SK-N-SH (cell line): Measurements from ENCODE around the gene PTPRD. TPM values are rescaled to one million over a fixed set of nuclear protein-coding genes. Genes with fewer than 3 reads are reported as not detected.

Experiments
- CTCF ChIA-PET: fragments of 300-600, 350-600 bp; formaldehyde crosslinking; extraction: SDS; loops from one replicate; lab custom pipeline; 2021; lab: Yijun Ruan, JAX
- POLR2A ChIA-PET: fragments of 350-600 bp; sonication (Branson Sonifier 250); formaldehyde crosslinking; extraction: SDS; loops from one replicate; lab custom pipeline; 2020; ENCODE audit warnings: antibody characterized with exemption, inconsistent platforms; lab: Yijun Ruan, JAX
- DNase-seq: peaks from one replicate; pipeline ENCODE4 v3.0.0; 2012
- H2AFZ ChIP-seq: fragments of 200-600 bp; sonication (generic); 2 replicates; pipeline ENCODE4 v1.8.1; 2016; ENCODE audit warnings: antibody characterized with exemption, mild to moderate bottlenecking, low read depth
- H3F3A ChIP-seq: fragments of 200-600 bp; sonication (generic); replicated peaks from 2 replicates; pipeline ENCODE3; 2016; ENCODE audit warnings: antibody characterized with exemption, mild to moderate bottlenecking; ENCODE audit not compliant: insufficient read depth
- H3K27ac ChIP-seq, 2 experiments: fragments of 200-500 bp in 1 of 2; fragments of 200-600 bp in 1 of 2; sonication (Bioruptor generic) in 1 of 2; sonication (generic), shearing (Covaris generic) in 1 of 2; 2 replicates each; pipeline versions ENCODE4 v1.5.1 to v1.6.1; 2014 to 2016; ENCODE audit warnings: low read depth in 2 of 2, inconsistent platforms in 1 of 2, low read length in 1 of 2, mild to moderate bottlenecking in 1 of 2, mixed read lengths in 1 of 2
- H3K27me3 ChIP-seq: fragments of 200-600 bp; sonication (generic), shearing (Covaris generic); 2 replicates; pipeline ENCODE4 v1.6.1; 2016; ENCODE audit warnings: mixed run types; ENCODE audit not compliant: insufficient read depth
- H3K36me3 ChIP-seq, 2 experiments: fragments of 200-500 bp in 1 of 2; fragments of 200-600 bp in 1 of 2; sonication (Bioruptor generic) in 1 of 2; sonication (generic) in 1 of 2; replicated peaks in 1 of 2; 2 replicates each; pipeline versions ENCODE3 to v1.5.1; 2014 to 2016; ENCODE audit warnings: low read length in 1 of 2, mild to moderate bottlenecking in 1 of 2; ENCODE audit not compliant: insufficient read depth in 2 of 2, control insufficient read depth in 1 of 2
- H3K4me1 ChIP-seq, 2 experiments: fragments of 200-500 bp in 1 of 2; fragments of 200-600 bp in 1 of 2; sonication (Bioruptor generic) in 1 of 2; sonication (generic), shearing (Covaris generic) in 1 of 2; 2 replicates each; pipeline versions ENCODE4 v1.5.1 to v1.6.1; 2014 to 2016; ENCODE audit warnings: low read depth in 1 of 2, low read length in 1 of 2, mixed run types in 1 of 2; ENCODE audit not compliant: insufficient read depth in 2 of 2, control insufficient read depth in 1 of 2
- H3K4me2 ChIP-seq: fragments of 200-600 bp; sonication (generic), shearing (Covaris generic); 2 replicates; pipeline ENCODE4 v1.6.1; 2017; ENCODE audit warnings: mixed run types
- H3K4me3 ChIP-seq, 2 experiments: fragments of 200-500 bp in 1 of 2; fragments of 200-600 bp in 1 of 2; sonication (Bioruptor generic) in 1 of 2; sonication (generic), shearing (Covaris generic) in 1 of 2; 2 replicates each; pipeline versions ENCODE4 v1.5.1 to v1.8.1; 2014 to 2016; ENCODE audit warnings: low read depth in 2 of 2, inconsistent platforms in 1 of 2, low read length in 1 of 2, mild to moderate bottlenecking in 1 of 2, mixed read lengths in 1 of 2, moderate library complexity in 1 of 2
- H3K79me2 ChIP-seq: fragments of 200-600 bp; sonication (generic); 2 replicates; pipeline ENCODE4 v1.8.1; 2017; ENCODE audit warnings: mild to moderate bottlenecking; ENCODE audit not compliant: insufficient read depth
- H3K9ac ChIP-seq: fragments of 200-600 bp; sonication (generic); 2 replicates; pipeline ENCODE4 v1.6.1; 2017; ENCODE audit warnings: mixed run types
- H3K9me2 ChIP-seq: fragments of 200-600 bp; sonication (generic); 2 replicates; pipeline ENCODE4 v1.6.1; 2017; ENCODE audit warnings: mixed run types
- H3K9me3 ChIP-seq: fragments of 200-600 bp; sonication (generic); 2 replicates; pipeline ENCODE4 v1.6.1; 2017; ENCODE audit warnings: mixed run types, mild to moderate bottlenecking, moderate library complexity
- H4K20me1 ChIP-seq: fragments of 200-600 bp; sonication (generic); 2 replicates; pipeline ENCODE4 v1.6.1; 2017; ENCODE audit warnings: mild to moderate bottlenecking, mixed run types; ENCODE audit not compliant: insufficient read depth
- CHD2 ChIP-seq: fragments of 150-350 bp; IDR thresholded peaks from 2 replicates; pipeline ENCODE4 v1.6.1; 2018; ENCODE audit warnings: low read length; ENCODE audit not compliant: partially characterized antibody
- ELF1 ChIP-seq: IDR thresholded peaks from 2 replicates; pipeline ENCODE4 v1.4.0; 2012
- EP300 ChIP-seq, 2 experiments: IDR thresholded peaks; 2 replicates each; pipeline versions ENCODE4 v1.4.0 to v1.6.1; 2012; ENCODE audit warnings: borderline replicate concordance in 1 of 2, low read depth in 1 of 2, low read length in 1 of 2
- EZH2phosphoT487 ChIP-seq: fragments of 200-600 bp; sonication (generic); IDR thresholded peaks from 2 replicates; pipeline ENCODE4 v1.6.1; 2017; ENCODE audit warnings: low read depth, mixed run types, mild to moderate bottlenecking, antibody characterized with exemption, moderate library complexity, borderline replicate concordance
- FOSL2 ChIP-seq: IDR thresholded peaks from 2 replicates; pipeline ENCODE4 v1.4.0; 2012; ENCODE audit warnings: low read depth, mild to moderate bottlenecking, moderate library complexity, borderline replicate concordance
- JUND ChIP-seq: IDR thresholded peaks from 2 replicates; pipeline ENCODE4 v1.4.0; 2012
- MAX ChIP-seq: IDR thresholded peaks from 2 replicates; pipeline ENCODE4 v1.4.0; 2012; ENCODE audit warnings: low read depth
- MEF2A ChIP-seq: IDR thresholded peaks from 2 replicates; pipeline ENCODE4 v1.4.0; 2012; ENCODE audit warnings: low read depth, borderline replicate concordance
- NFIC ChIP-seq: IDR thresholded peaks from 2 replicates; pipeline ENCODE4 v1.4.0; 2012; ENCODE audit warnings: borderline replicate concordance
- PBX3 ChIP-seq: IDR thresholded peaks from 2 replicates; pipeline ENCODE4; 2012
- RAD21 ChIP-seq: IDR thresholded peaks from 2 replicates; pipeline ENCODE4 v1.6.1; 2012; ENCODE audit warnings: mild to moderate bottlenecking, low read length
- RCOR1 ChIP-seq: fragments of 150-350 bp; IDR thresholded peaks from 2 replicates; pipeline ENCODE4 v1.6.1; 2017; ENCODE audit warnings: antibody characterized with exemption, low read length
- REST ChIP-seq: IDR thresholded peaks from 2 replicates; pipeline ENCODE4 v1.6.1; 2012; ENCODE audit warnings: mild to moderate bottlenecking, low read depth, low read length, moderate library complexity
- RXRA ChIP-seq: IDR thresholded peaks from 2 replicates; pipeline ENCODE4 v1.4.0; 2012; ENCODE audit warnings: low read depth, mild to moderate bottlenecking, borderline replicate concordance
- TAF1 ChIP-seq: IDR thresholded peaks from 2 replicates; pipeline ENCODE4 v1.6.1; 2012; ENCODE audit warnings: low read depth, mild to moderate bottlenecking, low read length, moderate library complexity, borderline replicate concordance
- YY1 ChIP-seq: IDR thresholded peaks from 2 replicates; pipeline ENCODE4 v1.4.0; 2012; ENCODE audit warnings: low read depth, mild to moderate bottlenecking
- ZBTB33 ChIP-seq: IDR thresholded peaks from 2 replicates; pipeline ENCODE4 v1.4.0; 2012; ENCODE audit warnings: low read depth, borderline replicate concordance
- WGBS: methylation state at CpG from one replicate; pipeline ENCODE4 v1.1.6; 2017; ENCODE audit warnings: low lambda C conversion rate; 5-methylcytosine and 5-hydroxymethylcytosine counted together
- polyA plus RNA-seq, 3 experiments: library from polyadenylated mRNA; depleted of rRNA; stranded (reverse); fragments of >200 nt; gene quantifications; 2 replicates each; pipeline ENCODE4 v1.2.3, GENCODE V29; 2012

Gene PTPRD
- polyA plus RNA-seq, 1 of the 3 experiments (the other 2 are of a cell fraction), result 0.15 TPM

- Histone ChIP-seq H2AFZ (no peak overlapping the region), H3K9me2 (no peaks in the 10 kb centered on the region), H3K9ac (no peak overlapping the region), H4K20me1 (no peaks in the 10 kb centered on the region), H3K79me2 (no peaks in the 10 kb centered on the region), H3K27ac (no peak overlapping the region), H3F3A (no peaks in the 10 kb centered on the region), H3K27me3 (no peaks in the 10 kb centered on the region), H3K36me3 (no peaks in the 10 kb centered on the region), H3K4me3 (no peak overlapping the region), H3K4me1 (0 out of 4 replicates have a peak, but pooled peaks cover 0 to 4% of the 10 kb centered on the region in 2 experiments), H3K9me3 (no peaks in the 10 kb centered on the region), H3K4me2 (no peak overlapping the region)
- DNase-seq, result no peak
- TF ChIP-seq JUND (0 out of 2 replicates have a peak, but pooled peaks have one; percentile 7), CHD2 (no peak), MAX (no peak), FOSL2 (peak; percentile 8; the same call in 1 of the 2 replicates), NFIC (no peak), EP300 (IDR thresholded peaks at IDR 0.05; ENCODE audit: borderline replicate concordance in 1 of 2, low read depth in 1 of 2, low read length in 1 of 2) (no peak), MEF2A (peak; percentile 27; the same call in 1 of the 2 replicates)
- WGBS, result 17% methylated on average over 3 of the region's 3 CpGs
- ChIA-PET POLR2A (no interaction called here), CTCF (interaction anchor here (0.7 to 2.4 kb wide), 4 partner anchors 14 to 215 kb away, joined by 3 to 7 read pairs (median 4); no protein-coding TSS in a partner anchor)
These were observed 550.0 kb downstream of the PTPRD start for GRCh38 chr9:10062629-10063395.

DNA sequence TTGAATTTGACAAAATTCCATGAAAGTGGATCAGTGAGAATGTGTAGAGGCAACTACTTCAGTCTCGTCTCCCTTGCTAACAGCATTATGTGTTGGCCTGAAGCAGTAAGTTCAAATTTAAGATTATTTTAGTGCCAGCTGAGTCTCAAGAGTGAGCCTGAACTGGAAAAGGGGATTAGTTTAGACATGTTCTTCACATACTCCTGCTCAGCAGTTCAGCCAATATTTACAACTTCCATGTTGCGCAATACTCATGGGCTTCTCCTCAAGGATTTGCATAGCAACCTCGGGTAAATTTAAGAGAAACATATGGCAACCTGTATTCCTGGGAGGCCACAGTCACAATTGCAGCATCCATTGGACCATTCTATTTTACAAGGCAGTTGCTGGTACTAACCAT lies 553.8 kb downstream of the PTPRD start:
- no peak for DNase-seq
- no peaks in the 10 kb centered on the region for H3K36me3 ChIP-seq
- H2AFZ ChIP-seq, result no peak overlapping the region
- H3K9me2 ChIP-seq, result no peaks in the 10 kb centered on the region
- whole genome bisulfite sequencing, result 44% methylated on average over 3 of the region's 3 CpGs
- no peaks in the 10 kb centered on the region for H3K79me2 ChIP-seq
- POLR2A ChIA-PET, result no interaction called here
- H3K9me3 ChIP-seq, result no peaks in the 10 kb centered on the region
- no peaks in the 10 kb centered on the region for H3K27me3 ChIP-seq
- CTCF ChIA-PET, result interaction anchor here (0.6 to 2.6 kb wide), 7 partner anchors 10 to 188 kb away, joined by 3 to 23 read pairs (median 5); no protein-coding TSS in a partner anchor
- TF ChIP-seq TAF1, result no peak
- TF ChIP-seq YY1, result no peak
- TF ChIP-seq REST, result no peak
- no peak for TF ChIP-seq NFIC
- no peak for TF ChIP-seq ELF1
- no peak for TF ChIP-seq ZBTB33
- TF ChIP-seq RCOR1, result no peak
- TF ChIP-seq RAD21, result no peak
- TF ChIP-seq RXRA, result no peak
- TF ChIP-seq EZH2phosphoT487, result no peak
- no peak for TF ChIP-seq PBX3
- TF ChIP-seq, all 33 proteins: peak for 0
- no peak overlapping the region for H3K9ac ChIP-seq
- H3K4me3 ChIP-seq, result no peak overlapping the region
- H3F3A ChIP-seq, result no peaks in the 10 kb centered on the region
- H3K27ac ChIP-seq, result no peak overlapping the region
- no peak overlapping the region for H3K4me2 ChIP-seq
- no peaks in the 10 kb centered on the region for H4K20me1 ChIP-seq
- 0 out of 4 replicates have a peak, but pooled peaks cover 0 to 4% of the 10 kb centered on the region in 2 experiments for H3K4me1 ChIP-seq
